SK-N-SH (cell line): ENCODE results near the gene UBE2D3.

Experiments used
- ELF1 ChIP-seq: IDR thresholded peaks from 2 replicates; pipeline ENCODE4 v1.4.0; 2012
- TCF12 ChIP-seq: IDR thresholded peaks from 2 replicates; pipeline ENCODE4 v1.4.0; 2012

GRCh38 chr4:102869569-102870197, 42.3 kb upstream of the UBE2D3 start:
- TF ChIP-seq TCF12 = no peak
- TF ChIP-seq ELF1 = no peak
